Measurements from ENCODE around the gene PML. TPM values are rescaled to one million over a fixed set of nuclear protein-coding genes. Genes with fewer than 3 reads are reported as not detected.

Gene PML
- total RNA-seq, 1 experiment from 2014 or later, result 120 TPM

DNA sequence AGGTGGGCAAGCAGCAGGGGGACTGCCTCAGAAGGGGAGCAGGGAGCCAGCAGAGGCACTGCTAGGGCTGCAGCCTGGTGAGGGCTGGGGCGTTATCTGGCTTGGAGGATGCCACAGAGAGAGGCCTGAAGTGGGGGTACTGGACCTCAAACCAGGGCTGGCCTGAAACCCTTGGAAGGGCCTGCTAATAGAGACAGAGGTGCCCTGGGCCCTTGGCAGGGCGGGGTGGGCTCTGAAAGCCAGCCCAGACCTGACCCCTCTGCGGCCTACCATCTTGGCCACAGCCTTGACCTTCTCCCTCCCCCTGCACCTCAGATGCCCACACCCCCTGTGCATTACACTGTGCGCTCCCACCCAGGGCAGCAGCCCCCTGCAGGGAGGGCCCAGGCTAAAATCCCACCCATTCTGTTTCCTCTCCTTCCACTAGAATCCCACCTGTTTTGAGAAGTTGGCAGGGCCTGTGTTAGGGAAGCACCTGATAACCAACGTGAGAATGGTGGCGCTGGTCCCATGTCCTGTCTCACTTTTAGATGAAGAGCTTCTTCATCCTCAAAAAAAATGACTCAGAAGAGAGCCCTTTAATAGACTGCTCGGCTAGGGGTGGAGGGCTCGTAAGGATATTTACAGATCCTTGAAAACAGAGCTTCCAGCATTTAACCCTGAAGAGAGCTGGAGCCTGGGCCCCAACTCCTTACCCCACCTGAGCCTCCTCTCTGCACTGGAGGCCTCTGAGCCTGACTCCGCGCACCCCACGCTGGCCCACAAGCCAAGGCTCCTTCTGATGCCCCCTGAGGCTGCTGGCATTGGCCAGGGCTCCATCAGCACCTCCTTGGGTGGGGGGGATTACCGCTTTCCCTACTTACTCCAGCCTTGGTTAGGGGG, 38.4 kb upstream of the PML start:
- intact Hi-C loops (cut with micrococcal nuclease; ENCODE audit: unreplicated experiment), result no loop called here
- Mint-ChIP-seq H3K9me3 (ENCODE audit: low read depth, unreplicated experiment) (no peaks in the 10 kb centered on the region), H3K36me3 (ENCODE audit: insufficient read depth, unreplicated experiment) (peaks cover 16% of the 10 kb centered on the region), H3K27me3 (ENCODE audit: unreplicated experiment) (no peaks in the 10 kb centered on the region), H3K4me3 (ENCODE audit: low read depth, unreplicated experiment) (peak overlapping the region; percentile 37), H3K4me1 (ENCODE audit: low read depth, unreplicated experiment) (peaks cover 46% of the 10 kb centered on the region), H3K27ac (ENCODE audit: unreplicated experiment) (peak overlapping the region; percentile 84)
- no peak for DNase-seq
- TF ChIP-seq, protein P1, sequence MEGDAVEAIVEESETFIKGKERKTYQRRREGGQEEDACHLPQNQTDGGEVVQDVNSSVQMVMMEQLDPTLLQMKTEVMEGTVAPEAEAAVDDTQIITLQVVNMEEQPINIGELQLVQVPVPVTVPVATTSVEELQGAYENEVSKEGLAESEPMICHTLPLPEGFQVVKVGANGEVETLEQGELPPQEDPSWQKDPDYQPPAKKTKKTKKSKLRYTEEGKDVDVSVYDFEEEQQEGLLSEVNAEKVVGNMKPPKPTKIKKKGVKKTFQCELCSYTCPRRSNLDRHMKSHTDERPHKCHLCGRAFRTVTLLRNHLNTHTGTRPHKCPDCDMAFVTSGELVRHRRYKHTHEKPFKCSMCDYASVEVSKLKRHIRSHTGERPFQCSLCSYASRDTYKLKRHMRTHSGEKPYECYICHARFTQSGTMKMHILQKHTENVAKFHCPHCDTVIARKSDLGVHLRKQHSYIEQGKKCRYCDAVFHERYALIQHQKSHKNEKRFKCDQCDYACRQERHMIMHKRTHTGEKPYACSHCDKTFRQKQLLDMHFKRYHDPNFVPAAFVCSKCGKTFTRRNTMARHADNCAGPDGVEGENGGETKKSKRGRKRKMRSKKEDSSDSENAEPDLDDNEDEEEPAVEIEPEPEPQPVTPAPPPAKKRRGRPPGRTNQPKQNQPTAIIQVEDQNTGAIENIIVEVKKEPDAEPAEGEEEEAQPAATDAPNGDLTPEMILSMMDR (IDR thresholded peaks at IDR 0.05; ENCODE audit: unreplicated experiment), result no peak
- TSS peak; percentile 93 for BruUV-seq (replicated peaks)
- CTCF ChIA-PET, result interaction anchor here (0.5 to 1.4 kb wide), 5 partner anchors 9 to 584 kb away, joined by 4 to 10 read pairs (median 6); no protein-coding TSS in a partner anchor

DNA sequence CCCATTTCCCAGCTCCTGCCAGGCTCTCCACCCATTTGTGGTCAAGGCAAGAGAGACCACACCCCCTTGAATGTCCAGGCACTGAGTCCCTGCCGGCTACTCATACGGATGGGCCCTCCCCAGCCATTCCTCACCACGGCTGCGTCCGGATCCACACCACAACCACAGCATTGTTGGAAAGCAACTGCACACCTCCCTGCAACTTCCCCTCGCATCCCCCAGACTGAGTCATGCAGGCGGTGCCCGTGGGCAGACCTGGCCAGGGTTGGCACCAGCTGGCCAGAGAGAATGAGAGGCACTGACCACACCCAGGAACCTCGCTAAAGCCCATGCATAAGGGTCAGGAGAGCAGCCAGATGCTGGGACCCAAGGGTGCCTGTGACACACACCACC, 37.8 kb upstream of the PML start:
- CTCF ChIA-PET, result interaction anchor here (0.5 to 1.4 kb wide), 6 partner anchors 9 to 1228 kb away, joined by 3 to 10 read pairs (median 6); no protein-coding TSS in a partner anchor
- Mint-ChIP-seq H3K27ac (ENCODE audit: unreplicated experiment) (peak overlapping the region; percentile 84), H3K27me3 (ENCODE audit: unreplicated experiment) (no peaks in the 10 kb centered on the region), H3K4me1 (ENCODE audit: low read depth, unreplicated experiment) (peaks cover 41% of the 10 kb centered on the region), H3K4me3 (ENCODE audit: low read depth, unreplicated experiment) (peak overlapping the region; percentile 37), H3K36me3 (ENCODE audit: insufficient read depth, unreplicated experiment) (peaks cover 16% of the 10 kb centered on the region), H3K9me3 (ENCODE audit: low read depth, unreplicated experiment) (no peaks in the 10 kb centered on the region)
- intact Hi-C loops (cut with micrococcal nuclease; ENCODE audit: unreplicated experiment), result no loop called here
- TF ChIP-seq, protein P1 (IDR thresholded peaks at IDR 0.05; ENCODE audit: unreplicated experiment), result no peak
- BruUV-seq (replicated peaks), result no TSS peak
- DNase-seq, result peak; percentile 93

DNA sequence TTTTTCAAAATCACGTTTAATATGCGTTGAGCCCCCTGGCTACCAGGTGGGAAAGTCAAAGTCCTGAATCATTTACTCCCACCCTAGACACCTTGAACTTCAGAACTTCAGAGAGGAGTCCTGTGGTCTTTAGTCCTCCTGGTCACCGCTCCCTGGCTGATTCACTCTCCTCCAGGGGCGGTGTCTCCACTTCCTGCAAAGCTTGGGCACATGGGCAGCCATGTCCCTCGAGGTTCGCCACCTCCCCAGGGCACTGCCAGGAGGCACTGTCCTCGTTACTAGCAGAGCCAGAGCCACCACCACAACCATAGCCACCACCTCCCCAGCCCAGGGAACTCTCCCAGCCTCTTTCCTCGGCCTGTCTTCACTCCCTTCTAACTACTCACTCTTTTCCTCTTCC, 37.2 kb upstream of the PML start:
- intact Hi-C loops (cut with micrococcal nuclease; ENCODE audit: unreplicated experiment), result no loop called here
- TF ChIP-seq, protein P1 (IDR thresholded peaks at IDR 0.05; ENCODE audit: unreplicated experiment), result no peak
- Mint-ChIP-seq H3K27me3 (ENCODE audit: unreplicated experiment) (no peaks in the 10 kb centered on the region), H3K4me1 (ENCODE audit: low read depth, unreplicated experiment) (peaks cover 41% of the 10 kb centered on the region), H3K36me3 (ENCODE audit: insufficient read depth, unreplicated experiment) (peaks cover 16% of the 10 kb centered on the region), H3K9me3 (ENCODE audit: low read depth, unreplicated experiment) (no peaks in the 10 kb centered on the region), H3K27ac (ENCODE audit: unreplicated experiment) (peak overlapping the region; percentile 84), H3K4me3 (ENCODE audit: low read depth, unreplicated experiment) (peak overlapping the region; percentile 37)
- CTCF ChIA-PET, result interaction anchor here (0.6 to 1.4 kb wide), 3 partner anchors 8 to 1229 kb away, joined by 3 to 6 read pairs (median 3); no protein-coding TSS in a partner anchor
- DNase-seq, result peak; percentile 59
- BruUV-seq (replicated peaks), result TSS peak; percentile 80

DNA sequence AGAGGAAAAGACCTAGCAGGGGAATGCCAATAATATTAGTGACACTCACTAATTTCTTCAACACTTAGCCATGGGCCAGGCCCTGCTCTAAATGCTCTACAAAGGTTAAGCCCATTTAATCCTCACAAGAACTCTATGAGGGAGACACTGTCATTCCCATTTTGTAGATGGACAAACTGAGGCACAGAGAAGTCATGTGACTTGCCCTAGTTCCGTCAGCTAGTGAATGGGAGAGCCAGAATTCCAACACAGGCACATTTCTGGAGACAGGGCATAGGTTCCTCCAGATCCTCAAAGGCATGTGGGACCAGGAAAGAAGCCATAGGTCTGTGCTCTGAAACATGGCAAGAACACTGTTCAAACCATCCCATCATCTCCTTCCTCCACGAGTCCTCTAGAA, 36.7 kb upstream of the PML start:
- no peak for DNase-seq
- Mint-ChIP-seq H3K36me3 (ENCODE audit: insufficient read depth, unreplicated experiment) (peaks cover 16% of the 10 kb centered on the region), H3K27ac (ENCODE audit: unreplicated experiment) (peak overlapping the region; percentile 84), H3K27me3 (ENCODE audit: unreplicated experiment) (no peaks in the 10 kb centered on the region), H3K9me3 (ENCODE audit: low read depth, unreplicated experiment) (no peaks in the 10 kb centered on the region), H3K4me1 (ENCODE audit: low read depth, unreplicated experiment) (peaks cover 41% of the 10 kb centered on the region), H3K4me3 (ENCODE audit: low read depth, unreplicated experiment) (no peak overlapping the region)
- TF ChIP-seq, protein P1 (IDR thresholded peaks at IDR 0.05; ENCODE audit: unreplicated experiment), result no peak
- BruUV-seq (replicated peaks), result no TSS peak
- CTCF ChIA-PET, result interaction anchor here (0.7 kb wide), 1 partner anchor 22 kb away, joined by 3 read pairs; no protein-coding TSS in a partner anchor
- intact Hi-C loops (cut with micrococcal nuclease; ENCODE audit: unreplicated experiment), result no loop called here
